GM21737 (cell line): ENCODE results near the gene SYT4.
"Not testable (repeated sequence)": the region's sequence is repeated elsewhere in the genome, so short reads cannot be mapped to it uniquely, and the experiment has no call there.

ENCODE experiments used
- ATAC-seq: cut with Tn5 transposase; IDR thresholded peaks from one replicate; pipeline ENCODE4 v1.9.1; 2021; ENCODE audit warnings: mild to moderate bottlenecking, moderate library complexity; ENCODE audit not compliant: unreplicated experiment

SYT4 gene

GRCh38 chr18:43277164-43277600 lies at the start of gene SYT4:
SYT4 (minus strand) TSS chr18:43277490; CDS start chr18:43277281, 209 bp downstream.
- no peak for ATAC-seq

DNA sequence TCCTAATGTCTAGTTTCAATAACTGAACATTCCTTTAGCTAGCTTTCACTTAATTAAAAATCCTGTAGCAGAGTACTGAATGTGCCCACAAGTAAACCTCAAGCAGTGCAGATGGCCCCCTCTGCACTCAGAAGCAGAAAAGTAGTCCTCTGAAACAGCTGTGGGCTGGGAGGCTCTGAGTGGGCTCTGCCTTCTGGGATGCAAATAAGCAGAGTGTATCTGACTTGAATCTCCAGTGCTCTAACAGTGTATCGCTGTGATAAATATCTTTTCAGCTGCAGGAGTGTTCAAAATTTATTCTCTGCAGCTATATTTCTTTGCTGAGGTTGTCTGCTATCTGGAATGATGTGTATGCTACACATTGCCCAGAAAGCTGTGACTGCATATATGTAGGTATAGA lies 44.8 kb upstream of the SYT4 start:
- ATAC-seq = no peak

DNA sequence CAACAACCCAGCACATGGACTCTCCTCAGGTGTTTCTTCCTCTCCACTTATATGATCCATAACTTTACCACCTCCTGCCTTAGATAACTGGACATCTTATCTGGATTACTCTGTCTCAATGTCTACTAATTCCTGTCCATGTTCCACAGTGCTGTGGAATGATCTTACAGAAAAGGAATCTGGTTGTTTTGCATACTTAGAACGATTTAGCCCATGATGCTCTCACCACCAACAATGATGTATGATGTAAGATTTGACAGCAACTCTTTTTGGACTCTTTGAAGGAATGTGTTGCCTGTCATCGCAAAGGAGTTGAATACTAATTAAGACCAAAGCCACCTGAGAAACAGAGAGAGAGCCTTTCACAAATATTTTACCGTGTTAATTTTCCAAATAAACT lies 37.7 kb upstream of the SYT4 start:
- ATAC-seq = no peak

DNA sequence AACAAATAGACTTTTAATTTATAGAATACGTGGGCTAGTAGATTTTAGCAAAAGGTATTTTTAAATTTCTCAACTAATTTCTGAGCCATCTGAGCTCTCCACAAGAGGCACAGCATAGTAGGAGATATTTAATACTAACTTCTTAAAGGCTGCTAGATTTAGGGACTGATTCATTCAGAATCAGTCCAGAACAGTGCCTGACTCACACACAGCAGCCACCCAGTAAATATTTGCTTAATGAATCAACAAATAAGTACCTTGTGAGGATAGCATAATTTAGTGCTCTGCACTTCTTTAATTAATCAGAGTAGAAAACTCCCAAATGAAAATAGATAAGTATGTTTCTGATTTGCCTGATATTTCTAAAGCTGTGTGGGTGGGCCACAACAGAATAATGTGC lies 35.6 kb upstream of the SYT4 start:
- ATAC-seq = no peak

- no peak for ATAC-seq
These were observed 32.9 kb upstream of the SYT4 start for GRCh38 chr18:43310239-43310638.

DNA sequence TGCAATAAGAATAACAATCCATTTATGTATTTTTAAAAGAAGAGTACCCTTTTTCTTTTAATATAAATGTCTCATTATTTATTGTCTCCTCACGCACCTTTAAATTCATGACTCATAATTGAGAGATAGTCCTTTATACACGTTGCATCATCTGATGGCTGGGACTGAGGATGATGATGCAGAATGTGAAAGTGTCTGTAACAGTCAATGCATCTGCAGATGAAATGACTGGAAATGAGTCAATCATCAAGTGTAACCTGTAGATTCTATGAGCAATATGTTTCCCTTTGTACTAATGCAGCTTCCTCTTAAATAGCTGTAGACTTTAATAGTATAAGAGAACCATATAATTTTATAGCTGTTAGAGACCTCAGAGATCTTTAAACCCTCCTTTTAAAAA lies 26.1 kb upstream of the SYT4 start:
- ATAC-seq = no peak

DNA sequence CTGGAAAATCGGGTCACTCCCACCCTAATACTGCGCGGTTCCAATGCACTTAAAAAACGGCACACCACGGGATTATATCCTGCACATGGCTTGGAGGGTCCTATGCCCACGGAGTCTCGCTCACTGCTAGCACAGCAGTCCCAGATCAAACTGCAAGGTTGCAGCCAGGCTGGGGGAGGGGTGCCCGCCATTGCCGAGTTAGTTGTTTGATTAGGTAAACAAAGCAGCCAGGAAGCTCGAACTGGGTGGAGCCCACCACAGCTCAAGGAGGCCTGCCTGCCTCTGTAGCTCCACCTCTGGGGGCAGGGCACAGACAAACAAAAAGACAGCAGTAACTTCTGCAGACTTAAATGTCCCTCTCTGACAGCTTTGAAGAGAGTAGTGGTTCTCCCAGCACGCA lies 8.9 kb upstream of the SYT4 start:
- not testable (repeated sequence) for ATAC-seq

DNA sequence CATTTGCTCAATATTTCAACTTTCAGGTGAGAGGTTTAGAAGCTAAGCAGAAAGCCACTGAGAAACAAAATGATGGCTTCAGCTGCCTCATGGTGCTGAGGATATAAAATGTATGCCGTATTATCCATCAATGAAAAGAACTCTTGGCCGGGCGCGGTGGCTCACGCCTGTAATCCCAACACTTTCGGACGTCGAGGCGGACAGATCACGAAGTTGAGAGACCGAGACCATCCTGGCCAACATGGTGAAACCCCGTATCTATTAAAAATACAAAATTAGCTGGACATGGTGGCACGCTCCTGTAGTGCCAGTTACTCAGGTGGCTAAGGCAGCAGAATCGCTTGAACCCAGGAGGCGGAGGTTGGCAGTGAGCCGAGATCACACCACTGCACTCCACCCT lies 6.0 kb upstream of the SYT4 start:
- ATAC-seq = no peak

GRCh38 chr18:43279015-43279744 lies 1.9 kb upstream of the SYT4 start:
- ATAC-seq = no peak

GRCh38 chr18:43278355-43278754 lies 1.1 kb upstream of the SYT4 start:
- ATAC-seq = no peak

DNA sequence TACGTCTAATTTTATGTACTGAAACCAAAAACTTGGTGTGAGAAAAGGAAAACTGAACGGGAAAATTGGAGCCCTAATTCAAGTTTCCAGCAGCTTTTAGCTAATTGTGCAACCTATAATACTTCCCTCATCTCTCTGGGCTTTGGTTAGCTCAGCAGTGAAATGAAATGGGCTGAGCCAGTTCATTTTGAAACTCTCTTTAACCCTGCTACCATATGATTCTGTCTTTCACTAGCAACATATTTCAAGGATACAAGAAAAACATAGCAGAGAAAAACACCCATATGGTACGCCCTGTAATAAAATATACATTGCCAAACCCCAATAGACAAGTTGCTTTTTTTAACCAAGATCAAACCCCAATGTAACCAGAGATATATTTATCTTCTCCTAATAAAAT lies 799 bp downstream of the SYT4 start:
- ATAC-seq = no peak

GRCh38 chr18:43275546-43275945 lies 1.7 kb downstream of the SYT4 start:
- no peak for ATAC-seq

GRCh38 chr18:43274526-43274925 lies 2.8 kb downstream of the SYT4 start:
- no peak for ATAC-seq

DNA sequence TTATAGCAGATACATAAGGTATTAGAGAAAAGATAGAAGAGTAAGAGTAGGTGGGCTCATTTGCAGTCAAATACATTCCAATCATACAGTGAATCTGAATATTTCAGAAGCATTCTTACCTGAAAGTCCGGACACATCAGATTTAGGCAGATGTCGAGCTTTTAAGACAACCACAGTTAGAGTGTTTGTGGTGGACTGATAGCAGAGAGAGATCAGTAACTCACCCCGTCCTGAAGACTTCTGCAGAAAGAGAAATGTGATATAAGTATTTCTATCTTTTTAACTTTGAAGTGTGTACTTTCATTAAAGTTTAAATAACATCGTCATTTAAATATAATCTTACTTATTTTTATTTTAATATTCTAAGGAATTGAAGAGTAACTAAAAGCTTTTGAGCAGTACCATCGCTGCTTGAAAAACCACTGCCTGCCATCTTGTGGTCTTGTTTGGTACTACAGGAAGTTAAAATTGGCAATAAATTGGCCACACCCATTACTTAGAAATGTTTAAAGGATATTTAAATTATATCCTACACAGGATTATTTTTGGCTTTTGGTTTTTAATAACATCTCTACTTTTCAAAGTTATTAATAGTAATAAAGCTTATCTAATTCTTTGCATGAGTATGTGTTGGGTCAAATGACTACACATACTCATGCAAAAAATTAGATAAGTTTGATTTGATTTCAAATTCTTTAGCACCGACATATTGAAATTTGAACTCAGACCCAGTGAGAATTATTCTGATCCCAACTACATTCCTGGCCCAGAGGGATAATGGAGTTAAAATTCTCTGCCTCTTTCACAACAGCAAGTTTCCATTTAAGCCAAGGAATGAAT lies 5.5 kb downstream of the SYT4 start:
- peak; percentile 59 for ATAC-seq

DNA sequence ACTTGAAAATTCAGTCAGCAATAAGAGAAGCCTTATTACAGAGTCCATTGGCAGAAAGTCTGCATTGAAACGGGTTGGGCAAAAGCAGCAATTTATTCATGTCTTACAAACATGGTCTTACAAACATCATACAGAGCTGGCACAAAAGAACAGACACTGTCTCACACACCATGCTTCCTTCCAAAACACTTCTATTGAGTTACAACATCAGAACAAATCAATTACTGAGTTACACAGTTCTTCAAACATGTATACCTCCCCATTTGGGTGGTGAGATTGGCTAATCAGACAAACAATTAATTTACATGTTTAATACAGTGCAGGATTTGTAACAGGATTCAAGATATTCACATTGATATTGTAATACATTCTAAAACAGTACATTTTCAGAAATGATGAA lies 9.5 kb downstream of the SYT4 start:
- ATAC-seq = no peak

DNA sequence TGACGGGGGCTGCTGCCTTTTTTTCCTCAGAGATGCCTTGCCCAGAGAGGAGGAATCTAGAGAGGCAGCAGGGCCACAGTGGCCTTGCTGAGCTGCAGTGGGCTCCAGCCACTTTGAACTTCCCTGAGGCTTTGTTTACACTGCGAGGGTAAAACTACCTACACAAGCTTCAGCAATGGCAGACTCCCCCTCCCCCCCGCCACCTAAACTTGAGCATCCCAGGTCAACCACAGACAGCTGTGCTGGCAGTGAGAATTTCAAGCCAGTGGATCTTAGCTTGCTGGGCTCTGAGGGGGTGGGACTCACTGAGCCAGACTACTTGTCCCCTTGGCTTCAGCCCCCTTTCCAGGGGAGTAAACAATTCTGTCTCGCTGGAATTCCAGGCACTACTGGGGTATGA lies 11.8 kb downstream of the SYT4 start:
- no peak for ATAC-seq

DNA sequence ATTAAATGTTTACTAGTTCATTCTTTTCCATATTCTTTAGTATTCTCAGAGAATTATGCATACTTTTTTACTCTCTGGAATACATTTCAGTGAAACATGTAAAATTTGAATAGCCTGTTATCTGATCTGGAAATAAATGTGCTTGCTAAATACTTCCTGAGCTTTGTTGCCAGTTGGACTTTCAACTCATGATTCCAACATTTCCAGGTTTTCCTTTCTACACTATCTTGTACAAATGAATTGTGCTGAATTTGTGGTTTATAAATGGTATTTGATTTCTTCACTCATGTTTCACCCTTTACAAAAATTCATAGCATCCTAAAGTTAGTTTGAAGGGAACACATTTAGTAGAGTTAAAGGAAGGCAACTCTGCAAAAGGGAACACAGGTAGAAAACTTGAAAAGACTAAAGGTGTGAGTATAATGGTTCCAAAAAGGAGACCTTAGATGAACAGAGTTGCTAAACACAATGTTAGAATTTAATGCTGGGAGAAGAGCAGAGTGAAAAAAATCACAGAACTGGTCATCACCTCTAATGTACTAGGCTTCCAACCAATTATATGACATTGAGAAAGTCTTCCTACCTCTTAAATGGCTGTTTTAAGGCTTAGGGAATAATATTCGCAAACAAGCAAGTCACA lies 28.6 kb downstream of the SYT4 start:
- no peak for ATAC-seq

- no peak for ATAC-seq
These were observed 29.3 kb downstream of the SYT4 start for GRCh38 chr18:43247944-43248343.

DNA sequence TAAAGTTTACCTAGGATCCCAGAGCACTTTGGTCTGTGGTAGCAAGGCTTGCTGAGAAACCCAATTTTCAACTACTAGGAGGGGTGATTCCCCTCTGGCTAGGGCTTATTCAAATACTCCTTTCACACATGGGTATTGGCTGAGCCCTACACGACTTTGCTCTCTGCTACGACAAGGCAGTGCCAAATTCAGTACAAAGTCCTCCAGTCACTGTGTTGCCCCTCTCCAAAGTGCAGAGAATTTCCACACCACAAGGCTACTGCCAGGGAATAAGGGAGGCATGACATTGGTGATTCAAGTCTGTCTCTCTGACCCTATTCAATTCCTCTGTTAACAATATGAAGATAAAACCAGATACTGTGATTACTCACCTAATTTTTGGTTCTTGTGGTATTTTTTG lies 38.9 kb downstream of the SYT4 start:
- no peak for ATAC-seq

DNA sequence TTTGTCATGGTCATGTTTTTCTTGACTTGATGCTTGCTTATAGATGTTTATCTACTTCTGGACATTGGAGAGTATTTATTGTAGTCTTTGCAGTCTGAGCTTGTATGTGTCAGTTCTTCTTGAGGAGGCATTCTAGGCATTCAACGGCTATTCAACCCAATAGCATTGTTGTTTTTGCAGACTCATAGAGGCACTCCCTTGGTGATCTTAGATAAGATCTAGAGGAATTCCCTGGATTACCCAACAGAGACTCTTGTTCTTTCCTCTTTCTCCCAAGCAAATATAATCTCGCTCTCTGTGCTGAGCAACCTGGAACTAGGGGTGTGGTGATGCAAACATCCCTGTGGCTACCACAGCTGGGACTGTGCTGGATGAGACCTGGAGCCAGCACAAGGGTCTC lies 40.4 kb downstream of the SYT4 start:
- ATAC-seq = no peak

GRCh38 chr18:43234889-43235288 lies 42.4 kb downstream of the SYT4 start:
- no peak for ATAC-seq

DNA sequence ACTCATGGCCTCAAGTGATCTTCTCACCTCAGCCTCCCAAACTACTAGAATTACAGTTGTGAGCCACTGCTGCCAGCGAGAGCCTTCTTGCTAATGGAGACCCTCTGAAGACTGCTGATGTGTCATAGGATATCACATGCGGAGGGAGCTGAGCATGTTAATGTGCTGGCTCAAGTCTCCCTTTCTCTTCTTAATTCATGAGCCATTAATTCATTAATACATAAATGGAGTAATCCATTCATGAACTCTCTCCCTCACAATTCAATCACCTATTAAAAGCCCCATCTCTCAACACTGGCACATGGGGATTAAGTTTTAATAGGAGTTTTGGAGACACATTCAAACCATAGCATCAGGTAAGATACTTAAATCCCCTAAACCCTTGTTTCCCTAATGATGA lies 54.8 kb downstream of the SYT4 start:
- no peak for ATAC-seq
